ENCODE results near the gene LMAN2.
A peak's percentile ranks its signal among the peaks of the same experiment; 100 is the strongest.

LMAN2 gene

DNA sequence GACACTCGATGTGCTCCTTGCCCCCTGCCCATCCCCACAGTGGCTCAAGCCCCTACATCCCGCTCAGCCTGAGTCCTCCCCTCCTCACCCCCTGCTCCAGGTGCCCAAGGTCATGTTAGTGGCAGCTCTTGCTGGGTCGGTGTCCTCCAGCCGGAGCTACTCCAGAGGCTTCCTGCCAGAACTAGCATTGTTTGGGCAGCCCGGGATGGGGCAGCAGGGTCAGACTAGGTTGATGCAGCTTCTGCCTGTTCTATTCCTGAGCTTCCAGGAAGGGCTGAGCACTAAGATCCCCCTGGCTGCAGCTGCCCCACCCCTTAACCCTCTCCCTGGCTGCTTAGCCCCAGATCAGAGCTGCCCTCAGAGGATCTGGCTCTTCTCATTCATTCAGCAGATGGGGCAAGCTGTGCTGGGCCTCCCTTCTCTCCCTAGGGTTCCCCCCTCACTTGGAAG lies 6.9 kb upstream of the LMAN2 start:
- H4K8ac ChIP-seq (ENCODE audit: low read depth, low read length): no peak overlapping the region
- DNase-seq (ENCODE audit: low spot score): no peak
- H3K27ac ChIP-seq (replicated peaks; ENCODE audit: low read length): no peak overlapping the region
- no peak overlapping the region for H2BK15ac ChIP-seq (ENCODE audit: low read length)
- H3K4ac ChIP-seq (ENCODE audit: low read length): peak overlapping the region; percentile 7
- no peak overlapping the region for H4K91ac ChIP-seq (ENCODE audit: low read depth, low read length, poor library complexity)
- H2AFZ ChIP-seq (ENCODE audit: low read length): peak overlapping the region; percentile 85
- peak overlapping the region; percentile 27 for H3K9ac ChIP-seq (ENCODE audit: low read depth, low read length, poor library complexity)
- H3K9me3 ChIP-seq (replicated peaks in 1 of 2; ENCODE audit: control insufficient read depth in 2 of 2, insufficient read depth in 1 of 2, low read depth in 1 of 2, low read length in 2 of 2): no peaks in the 10 kb centered on the region
- peak overlapping the region; percentile 6 for H2BK5ac ChIP-seq (ENCODE audit: low read length)
- peak overlapping the region; percentile 53 for H2AK5ac ChIP-seq (ENCODE audit: low read depth, low read length)
- H3K4me1 ChIP-seq (ENCODE audit: control insufficient read depth in 2 of 2, insufficient read depth in 1 of 2, low read depth in 1 of 2, low read length in 2 of 2): peaks cover 5 to 42% of the 10 kb centered on the region in 2 donors
- peak overlapping the region in 1 of 2 donors; percentile 4 for H3K4me3 ChIP-seq (ENCODE audit: low read length in 2 of 2)
- no peak overlapping the region for H3K14ac ChIP-seq (ENCODE audit: low read length)
- H3K23ac ChIP-seq (ENCODE audit: low read depth, low read length, poor library complexity): no peak overlapping the region
- peaks cover 0 to 12% (median 9%) of the 10 kb centered on the region in 3 experiments for H3K27me3 ChIP-seq (ENCODE audit: control insufficient read depth in 3 of 3, insufficient read depth in 3 of 3, low read depth in 1 of 3, low read length in 3 of 3)
- no peak overlapping the region for H2BK120ac ChIP-seq (ENCODE audit: low read depth, low read length)
- H3K79me1 ChIP-seq (ENCODE audit: low read depth, low read length): no peaks in the 10 kb centered on the region
- H3K18ac ChIP-seq (ENCODE audit: low read length): no peak overlapping the region
- no peak overlapping the region for H3K4me2 ChIP-seq (ENCODE audit: insufficient read depth, low read length, poor library complexity, severe bottlenecking)
- no peak overlapping the region for H2BK12ac ChIP-seq (ENCODE audit: low read length)
- no peaks in the 10 kb centered on the region for H3K36me3 ChIP-seq (replicated peaks in 1 of 2; ENCODE audit: control insufficient read depth in 2 of 2, insufficient read depth in 2 of 2, low read length in 2 of 2)
- WGBS, 2 donors (ENCODE audit: extremely low coverage in 2 of 2, insufficient read length in 2 of 2, insufficient replicate concordance in 1 of 2): no CpG with 5 or more reads among the region's 5 CpGs

GRCh38 chr5:177357459-177358351 lies 6.2 kb upstream of the LMAN2 start, which contains the start of gene RGS14:
RGS14 (plus strand) TSS chr5:177357924; CDS start chr5:177358025, 101 bp downstream.
- no peaks in the 10 kb centered on the region for H3K36me3 ChIP-seq (replicated peaks in 1 of 2; ENCODE audit: control insufficient read depth in 2 of 2, insufficient read depth in 2 of 2, low read length in 2 of 2)
- peaks cover 5 to 37% of the 10 kb centered on the region in 2 donors for H3K4me1 ChIP-seq (ENCODE audit: control insufficient read depth in 2 of 2, insufficient read depth in 1 of 2, low read depth in 1 of 2, low read length in 2 of 2)
- peak within 1 kb of the TSS; percentile 7 for H3K4ac ChIP-seq (ENCODE audit: low read length)
- peak within 1 kb of the TSS; percentile 19 for H2BK15ac ChIP-seq (ENCODE audit: low read length)
- H3K79me1 ChIP-seq (ENCODE audit: low read depth, low read length): no peaks in the 10 kb centered on the region
- H2AFZ ChIP-seq (ENCODE audit: low read length): peak within 1 kb of the TSS; percentile 85
- no peaks in the 10 kb centered on the region for H3K9me3 ChIP-seq (replicated peaks in 1 of 2; ENCODE audit: control insufficient read depth in 2 of 2, insufficient read depth in 1 of 2, low read depth in 1 of 2, low read length in 2 of 2)
- no peak within 1 kb of the TSS for H3K27ac ChIP-seq (replicated peaks; ENCODE audit: low read length)
- peak within 1 kb of the TSS; percentile 53 for H2AK5ac ChIP-seq (ENCODE audit: low read depth, low read length)
- H3K14ac ChIP-seq (ENCODE audit: low read length): no peak within 1 kb of the TSS
- H2BK120ac ChIP-seq (ENCODE audit: low read depth, low read length): no peak within 1 kb of the TSS
- H3K27me3 ChIP-seq (ENCODE audit: control insufficient read depth in 3 of 3, insufficient read depth in 3 of 3, low read depth in 1 of 3, low read length in 3 of 3): peaks cover 0 to 12% (median 9%) of the 10 kb centered on the region in 3 experiments
- no peak within 1 kb of the TSS for H3K18ac ChIP-seq (ENCODE audit: low read length)
- H2BK5ac ChIP-seq (ENCODE audit: low read length): peak within 1 kb of the TSS; percentile 6
- H3K9ac ChIP-seq (ENCODE audit: low read depth, low read length, poor library complexity): peak within 1 kb of the TSS; percentile 72
- H3K4me3 ChIP-seq (ENCODE audit: low read length in 2 of 2): peak within 1 kb of the TSS in 1 of 2 donors; percentile 4
- H2BK12ac ChIP-seq (ENCODE audit: low read length): peak within 1 kb of the TSS; percentile 46
- no peak within 1 kb of the TSS for H3K4me2 ChIP-seq (ENCODE audit: insufficient read depth, low read length, poor library complexity, severe bottlenecking)
- H3K23ac ChIP-seq (ENCODE audit: low read depth, low read length, poor library complexity): peak within 1 kb of the TSS; percentile 60
- WGBS, 2 donors (ENCODE audit: extremely low coverage in 2 of 2, insufficient read length in 2 of 2, insufficient replicate concordance in 1 of 2): no CpG with 5 or more reads among the region's 37 CpGs
- no peak for DNase-seq (ENCODE audit: low spot score)
- no peak within 1 kb of the TSS for H4K8ac ChIP-seq (ENCODE audit: low read depth, low read length)
- H4K91ac ChIP-seq (ENCODE audit: low read depth, low read length, poor library complexity): no peak within 1 kb of the TSS

DNA sequence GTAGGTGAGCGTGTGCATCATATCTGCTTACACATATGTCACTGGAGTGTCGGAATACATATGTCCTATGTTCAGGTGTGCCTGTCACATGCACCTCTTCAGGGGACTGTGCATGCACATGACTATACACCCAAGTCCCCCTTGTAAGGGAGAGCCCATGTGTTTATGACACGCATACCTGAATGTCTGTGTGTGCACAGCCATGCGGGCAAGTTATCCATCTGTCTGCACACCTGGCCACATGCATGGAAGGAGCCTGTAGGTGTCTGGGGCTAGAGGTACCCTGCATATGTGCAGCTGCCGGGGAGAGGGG lies 5.6 kb upstream of the LMAN2 start:
- peak overlapping the region; percentile 64 for H3K9ac ChIP-seq (ENCODE audit: low read depth, low read length, poor library complexity)
- peaks cover 0 to 12% (median 5%) of the 10 kb centered on the region in 3 experiments for H3K27me3 ChIP-seq (ENCODE audit: control insufficient read depth in 3 of 3, insufficient read depth in 3 of 3, low read depth in 1 of 3, low read length in 3 of 3)
- H2BK15ac ChIP-seq (ENCODE audit: low read length): peak overlapping the region; percentile 19
- H3K14ac ChIP-seq (ENCODE audit: low read length): no peak overlapping the region
- peak overlapping the region; percentile 85 for H2AFZ ChIP-seq (ENCODE audit: low read length)
- H3K27ac ChIP-seq (replicated peaks; ENCODE audit: low read length): no peak overlapping the region
- no peaks in the 10 kb centered on the region for H3K79me1 ChIP-seq (ENCODE audit: low read depth, low read length)
- no peak overlapping the region for H3K4me2 ChIP-seq (ENCODE audit: insufficient read depth, low read length, poor library complexity, severe bottlenecking)
- H3K4ac ChIP-seq (ENCODE audit: low read length): no peak overlapping the region
- WGBS, 2 donors (ENCODE audit: extremely low coverage in 2 of 2, insufficient read length in 2 of 2, insufficient replicate concordance in 1 of 2): no CpG with 5 or more reads among the region's 5 CpGs
- peak overlapping the region; percentile 23 for H3K23ac ChIP-seq (ENCODE audit: low read depth, low read length, poor library complexity)
- H2BK5ac ChIP-seq (ENCODE audit: low read length): no peak overlapping the region
- no peak overlapping the region for H2AK5ac ChIP-seq (ENCODE audit: low read depth, low read length)
- DNase-seq (ENCODE audit: low spot score): no peak
- no peaks in the 10 kb centered on the region for H3K9me3 ChIP-seq (replicated peaks in 1 of 2; ENCODE audit: control insufficient read depth in 2 of 2, insufficient read depth in 1 of 2, low read depth in 1 of 2, low read length in 2 of 2)
- no peak overlapping the region for H2BK120ac ChIP-seq (ENCODE audit: low read depth, low read length)
- no peak overlapping the region for H4K91ac ChIP-seq (ENCODE audit: low read depth, low read length, poor library complexity)
- no peak overlapping the region for H3K4me3 ChIP-seq (ENCODE audit: low read length in 2 of 2)
- H2BK12ac ChIP-seq (ENCODE audit: low read length): no peak overlapping the region
- H3K36me3 ChIP-seq (replicated peaks in 1 of 2; ENCODE audit: control insufficient read depth in 2 of 2, insufficient read depth in 2 of 2, low read length in 2 of 2): no peaks in the 10 kb centered on the region
- peaks cover 2 to 32% of the 10 kb centered on the region in 2 donors for H3K4me1 ChIP-seq (ENCODE audit: control insufficient read depth in 2 of 2, insufficient read depth in 1 of 2, low read depth in 1 of 2, low read length in 2 of 2)
- no peak overlapping the region for H3K18ac ChIP-seq (ENCODE audit: low read length)
- no peak overlapping the region for H4K8ac ChIP-seq (ENCODE audit: low read depth, low read length)

DNA sequence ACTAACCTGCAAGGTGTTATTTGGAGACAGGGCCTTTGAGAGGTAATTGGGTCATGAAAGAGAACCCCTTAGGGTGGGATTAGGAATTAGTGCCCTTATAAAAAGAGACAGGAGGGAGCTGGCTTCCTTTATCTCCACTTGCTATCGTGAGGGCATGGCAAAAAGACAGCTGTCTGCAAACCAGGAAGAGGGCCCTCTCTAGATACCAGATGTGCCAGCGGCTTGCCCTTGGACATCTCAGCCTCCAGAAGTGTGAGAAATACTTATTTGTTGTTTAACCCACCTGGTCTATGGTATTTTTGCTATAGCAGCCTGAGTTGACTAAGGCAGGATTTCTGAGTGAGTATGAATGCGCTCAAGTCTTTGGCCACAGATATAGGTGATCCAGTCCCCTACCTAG lies 5.3 kb upstream of the LMAN2 start:
- no peaks in the 10 kb centered on the region for H3K9me3 ChIP-seq (replicated peaks in 1 of 2; ENCODE audit: control insufficient read depth in 2 of 2, insufficient read depth in 1 of 2, low read depth in 1 of 2, low read length in 2 of 2)
- no peak overlapping the region for H4K8ac ChIP-seq (ENCODE audit: low read depth, low read length)
- no peak overlapping the region for H4K91ac ChIP-seq (ENCODE audit: low read depth, low read length, poor library complexity)
- H2BK12ac ChIP-seq (ENCODE audit: low read length): no peak overlapping the region
- no peak overlapping the region for H3K27ac ChIP-seq (replicated peaks; ENCODE audit: low read length)
- no peak overlapping the region for H3K18ac ChIP-seq (ENCODE audit: low read length)
- H3K4me3 ChIP-seq (ENCODE audit: low read length in 2 of 2): no peak overlapping the region
- no peak overlapping the region for H3K4ac ChIP-seq (ENCODE audit: low read length)
- no peak overlapping the region for H2BK15ac ChIP-seq (ENCODE audit: low read length)
- H3K23ac ChIP-seq (ENCODE audit: low read depth, low read length, poor library complexity): peak overlapping the region; percentile 23
- H3K14ac ChIP-seq (ENCODE audit: low read length): no peak overlapping the region
- H2AFZ ChIP-seq (ENCODE audit: low read length): no peak overlapping the region
- no peaks in the 10 kb centered on the region for H3K79me1 ChIP-seq (ENCODE audit: low read depth, low read length)
- no CpG with 5 or more reads among the region's 3 CpGs for WGBS, 2 donors (ENCODE audit: extremely low coverage in 2 of 2, insufficient read length in 2 of 2, insufficient replicate concordance in 1 of 2)
- no peak overlapping the region for H2AK5ac ChIP-seq (ENCODE audit: low read depth, low read length)
- no peak overlapping the region for H2BK5ac ChIP-seq (ENCODE audit: low read length)
- no peak overlapping the region for H3K9ac ChIP-seq (ENCODE audit: low read depth, low read length, poor library complexity)
- H3K36me3 ChIP-seq (replicated peaks in 1 of 2; ENCODE audit: control insufficient read depth in 2 of 2, insufficient read depth in 2 of 2, low read length in 2 of 2): no peaks in the 10 kb centered on the region
- H3K4me2 ChIP-seq (ENCODE audit: insufficient read depth, low read length, poor library complexity, severe bottlenecking): no peak overlapping the region
- no peak overlapping the region for H2BK120ac ChIP-seq (ENCODE audit: low read depth, low read length)
- peaks cover 2 to 32% of the 10 kb centered on the region in 2 donors for H3K4me1 ChIP-seq (ENCODE audit: control insufficient read depth in 2 of 2, insufficient read depth in 1 of 2, low read depth in 1 of 2, low read length in 2 of 2)
- peaks cover 0 to 12% (median 4%) of the 10 kb centered on the region in 3 experiments for H3K27me3 ChIP-seq (ENCODE audit: control insufficient read depth in 3 of 3, insufficient read depth in 3 of 3, low read depth in 1 of 3, low read length in 3 of 3)
- DNase-seq (ENCODE audit: low spot score): no peak

All from neuronal stem cell (in vitro differentiated cells).